ENCODE measurements around the gene CDKAL1.

DNA sequence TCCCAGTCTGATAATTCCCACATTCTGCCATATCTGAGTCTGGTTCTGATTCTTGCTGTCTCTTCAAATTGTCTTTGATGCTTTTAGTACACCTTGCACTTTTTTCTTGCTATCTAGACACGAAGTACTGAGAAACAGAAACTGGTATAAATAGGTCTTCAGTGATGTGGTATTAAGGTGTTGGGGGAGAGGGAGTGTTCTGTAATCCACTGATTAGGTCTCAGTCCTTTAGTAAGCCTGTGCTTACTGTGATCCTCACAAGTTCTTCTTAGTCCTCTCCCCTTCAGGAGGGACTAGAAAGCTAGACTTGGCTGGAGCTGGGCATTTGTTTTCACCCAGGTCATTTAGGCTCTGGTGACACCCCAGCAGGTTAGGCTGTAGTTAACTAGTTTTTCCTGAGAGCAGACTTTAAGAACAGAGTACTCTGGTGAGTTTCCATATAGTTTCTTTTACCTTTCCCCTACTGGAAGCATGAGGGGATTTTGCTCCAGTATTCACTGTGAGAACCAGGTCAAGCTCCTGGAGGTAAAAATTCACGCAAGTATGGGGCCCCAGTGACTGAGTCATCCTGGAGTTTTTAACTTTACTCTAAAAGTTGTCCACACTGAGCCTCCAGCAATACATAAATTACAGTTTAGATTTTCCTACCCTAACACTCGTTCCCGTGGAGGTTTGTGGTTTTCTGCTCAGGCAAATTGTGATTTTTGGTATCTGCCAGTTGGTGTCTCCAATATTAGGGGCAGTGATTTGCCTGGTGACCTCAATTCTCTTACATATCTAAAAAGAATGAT, 154.6 kb downstream of the CDKAL1 start:
- TF ChIP-seq, protein P1, sequence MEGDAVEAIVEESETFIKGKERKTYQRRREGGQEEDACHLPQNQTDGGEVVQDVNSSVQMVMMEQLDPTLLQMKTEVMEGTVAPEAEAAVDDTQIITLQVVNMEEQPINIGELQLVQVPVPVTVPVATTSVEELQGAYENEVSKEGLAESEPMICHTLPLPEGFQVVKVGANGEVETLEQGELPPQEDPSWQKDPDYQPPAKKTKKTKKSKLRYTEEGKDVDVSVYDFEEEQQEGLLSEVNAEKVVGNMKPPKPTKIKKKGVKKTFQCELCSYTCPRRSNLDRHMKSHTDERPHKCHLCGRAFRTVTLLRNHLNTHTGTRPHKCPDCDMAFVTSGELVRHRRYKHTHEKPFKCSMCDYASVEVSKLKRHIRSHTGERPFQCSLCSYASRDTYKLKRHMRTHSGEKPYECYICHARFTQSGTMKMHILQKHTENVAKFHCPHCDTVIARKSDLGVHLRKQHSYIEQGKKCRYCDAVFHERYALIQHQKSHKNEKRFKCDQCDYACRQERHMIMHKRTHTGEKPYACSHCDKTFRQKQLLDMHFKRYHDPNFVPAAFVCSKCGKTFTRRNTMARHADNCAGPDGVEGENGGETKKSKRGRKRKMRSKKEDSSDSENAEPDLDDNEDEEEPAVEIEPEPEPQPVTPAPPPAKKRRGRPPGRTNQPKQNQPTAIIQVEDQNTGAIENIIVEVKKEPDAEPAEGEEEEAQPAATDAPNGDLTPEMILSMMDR (conservative IDR thresholded peaks at IDR 0.05; ENCODE audit: low read depth, low read length): no peak
- TF ChIP-seq EZH2 (IDR thresholded peaks at IDR 0.05; ENCODE audit: low read length, unreplicated experiment): no peak
